ENCODE data around the gene SLFNL1.
A peak's percentile ranks its signal among the peaks of the same experiment; 100 is the strongest.

The SLFNL1 gene

GRCh38 chr1:40985161-40985560 lies 36.4 kb downstream of the SLFNL1 start:
- DNase-seq: no peak

- no peak for DNase-seq
Observed at GRCh38 chr1:40984531-40984930, 37.0 kb downstream of the SLFNL1 start.

GRCh38 chr1:40984066-40984465 lies 37.5 kb downstream of the SLFNL1 start:
- no peak for DNase-seq

GRCh38 chr1:40983286-40983685 lies 38.2 kb downstream of the SLFNL1 start:
- DNase-seq: no peak

- no peak for DNase-seq
Observed at GRCh38 chr1:40982721-40983120, 38.8 kb downstream of the SLFNL1 start.

- DNase-seq: no peak
Observed at GRCh38 chr1:40981691-40982448, 39.7 kb downstream of the SLFNL1 start.

GRCh38 chr1:40980453-40981121 lies 40.9 kb downstream of the SLFNL1 start:
- peak; percentile 6 for DNase-seq

GRCh38 chr1:40980068-40980452 lies 41.5 kb downstream of the SLFNL1 start:
- DNase-seq: no peak

GRCh38 chr1:40979241-40980067 lies 42.1 kb downstream of the SLFNL1 start, which contains the start of gene CTPS1:
CTPS1 (plus strand) TSS chr1:40979696; CDS start chr1:40983291, 3,595 bp downstream.
- peak; percentile 94 for DNase-seq

- DNase-seq: no peak
Observed at GRCh38 chr1:40978886-40979240, 42.7 kb downstream of the SLFNL1 start.

GRCh38 chr1:40977716-40978115 lies 43.8 kb downstream of the SLFNL1 start:
- DNase-seq: no peak

- no peak for DNase-seq
Observed at GRCh38 chr1:40976952-40977690, 44.4 kb downstream of the SLFNL1 start.

- DNase-seq: no peak
Observed at GRCh38 chr1:40974945-40975344, 46.6 kb downstream of the SLFNL1 start.

- no peak for DNase-seq
Observed at GRCh38 chr1:40973912-40974311, 47.6 kb downstream of the SLFNL1 start.

- DNase-seq: no peak
Observed at GRCh38 chr1:40971966-40972365, 49.6 kb downstream of the SLFNL1 start.

- no peak for DNase-seq
Observed at GRCh38 chr1:40969445-40969844, 52.1 kb downstream of the SLFNL1 start.

- no peak for DNase-seq
Observed at GRCh38 chr1:40966417-40966816, 55.1 kb downstream of the SLFNL1 start.
